ENCODE measurements around the gene ERP29. TPM values are rescaled to one million over a fixed set of nuclear protein-coding genes. Genes with fewer than 3 reads are reported as not detected.
"Not testable (repeated sequence)": the region's sequence is repeated elsewhere in the genome, so short reads cannot be mapped to it uniquely, and the experiment has no call there.

Gene ERP29
- total and polyA plus RNA-seq, 2 experiments from 2014 or later: 105 to 131 TPM

DNA sequence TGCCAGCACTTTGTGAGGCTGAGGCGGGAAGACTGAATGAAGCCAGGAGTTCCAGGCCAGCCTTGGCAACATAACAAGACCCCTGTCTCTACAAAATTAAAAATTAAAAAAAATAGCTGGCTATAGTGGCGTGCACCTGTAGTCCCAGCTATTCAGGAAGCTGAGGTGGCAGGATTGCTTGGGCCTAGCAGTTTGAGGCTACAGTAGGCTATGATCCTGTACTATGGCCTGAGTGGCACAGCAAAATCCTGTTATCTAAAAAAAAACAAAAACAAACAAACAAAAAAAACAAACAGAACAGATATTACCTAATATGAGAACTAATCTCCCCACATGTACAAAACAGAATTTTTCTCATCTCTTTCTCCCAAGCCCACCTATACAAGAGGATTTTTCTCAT, 15.9 kb upstream of the ERP29 start:
- no peaks in the 10 kb centered on the region for H3K27me3 ChIP-seq
- H3K27ac ChIP-seq: no peak overlapping the region
- no peaks in the 10 kb centered on the region for H3K9me3 ChIP-seq (ENCODE audit: low read depth)
- no peaks in the 10 kb centered on the region for H3K36me3 ChIP-seq
- DNase-seq (ENCODE audit: low read depth in 1 of 2, low spot score in 1 of 2): no peak
- TF ChIP-seq, protein P1, sequence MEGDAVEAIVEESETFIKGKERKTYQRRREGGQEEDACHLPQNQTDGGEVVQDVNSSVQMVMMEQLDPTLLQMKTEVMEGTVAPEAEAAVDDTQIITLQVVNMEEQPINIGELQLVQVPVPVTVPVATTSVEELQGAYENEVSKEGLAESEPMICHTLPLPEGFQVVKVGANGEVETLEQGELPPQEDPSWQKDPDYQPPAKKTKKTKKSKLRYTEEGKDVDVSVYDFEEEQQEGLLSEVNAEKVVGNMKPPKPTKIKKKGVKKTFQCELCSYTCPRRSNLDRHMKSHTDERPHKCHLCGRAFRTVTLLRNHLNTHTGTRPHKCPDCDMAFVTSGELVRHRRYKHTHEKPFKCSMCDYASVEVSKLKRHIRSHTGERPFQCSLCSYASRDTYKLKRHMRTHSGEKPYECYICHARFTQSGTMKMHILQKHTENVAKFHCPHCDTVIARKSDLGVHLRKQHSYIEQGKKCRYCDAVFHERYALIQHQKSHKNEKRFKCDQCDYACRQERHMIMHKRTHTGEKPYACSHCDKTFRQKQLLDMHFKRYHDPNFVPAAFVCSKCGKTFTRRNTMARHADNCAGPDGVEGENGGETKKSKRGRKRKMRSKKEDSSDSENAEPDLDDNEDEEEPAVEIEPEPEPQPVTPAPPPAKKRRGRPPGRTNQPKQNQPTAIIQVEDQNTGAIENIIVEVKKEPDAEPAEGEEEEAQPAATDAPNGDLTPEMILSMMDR (IDR thresholded peaks at IDR 0.05; ENCODE audit: low read depth, low read length): no peak
- peaks cover 5% of the 10 kb centered on the region for H3K4me1 ChIP-seq (ENCODE audit: low read depth)
- no peak overlapping the region for H3K4me3 ChIP-seq

DNA sequence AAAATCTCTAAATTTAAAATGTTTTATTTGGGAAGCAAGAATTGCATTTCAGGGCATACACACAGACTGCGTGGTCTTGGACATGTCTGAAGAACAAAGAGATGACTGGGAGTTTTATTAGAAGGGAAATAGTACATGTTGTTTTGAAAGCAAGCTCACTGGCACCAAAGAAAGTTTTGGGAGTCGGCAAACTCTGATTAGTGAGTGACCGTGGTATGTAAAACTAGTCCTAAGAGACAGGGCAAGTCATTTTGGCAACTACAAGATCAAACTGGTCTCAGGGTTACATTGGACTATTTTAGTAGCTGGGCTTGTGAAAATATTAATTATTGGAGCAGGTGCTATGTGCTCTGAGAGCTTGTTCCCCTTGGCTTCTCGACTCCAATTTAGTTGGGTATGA, 15.2 kb upstream of the ERP29 start:
- H3K4me1 ChIP-seq (ENCODE audit: low read depth): peaks cover 5% of the 10 kb centered on the region
- TF ChIP-seq, protein P1 (IDR thresholded peaks at IDR 0.05; ENCODE audit: low read depth, low read length): no peak
- no peak overlapping the region for H3K4me3 ChIP-seq
- H3K9me3 ChIP-seq (ENCODE audit: low read depth): no peaks in the 10 kb centered on the region
- no peaks in the 10 kb centered on the region for H3K36me3 ChIP-seq
- H3K27ac ChIP-seq: no peak overlapping the region
- DNase-seq (ENCODE audit: low read depth in 1 of 2, low spot score in 1 of 2): no peak
- no peaks in the 10 kb centered on the region for H3K27me3 ChIP-seq

DNA sequence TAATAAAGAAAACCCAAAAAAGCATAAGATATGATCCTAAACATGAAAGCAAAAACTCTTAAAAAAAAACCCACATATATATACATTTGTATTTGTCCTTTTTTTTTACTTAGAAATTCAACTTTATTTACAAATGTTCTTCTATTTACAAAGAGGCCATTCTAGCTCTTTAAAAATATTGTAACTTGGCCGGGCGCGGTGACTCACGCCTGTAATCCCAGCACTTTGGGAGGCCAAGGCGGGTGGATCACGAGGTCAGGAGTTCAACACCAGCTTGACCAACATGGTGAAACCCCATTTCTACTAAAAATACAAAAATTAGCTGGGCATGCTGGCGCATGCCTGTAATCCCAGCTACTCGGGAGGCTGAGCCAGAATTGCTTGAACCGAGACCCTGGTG, 14.1 kb upstream of the ERP29 start:
- DNase-seq (ENCODE audit: low read depth in 1 of 2, low spot score in 1 of 2): not testable (repeated sequence)

DNA sequence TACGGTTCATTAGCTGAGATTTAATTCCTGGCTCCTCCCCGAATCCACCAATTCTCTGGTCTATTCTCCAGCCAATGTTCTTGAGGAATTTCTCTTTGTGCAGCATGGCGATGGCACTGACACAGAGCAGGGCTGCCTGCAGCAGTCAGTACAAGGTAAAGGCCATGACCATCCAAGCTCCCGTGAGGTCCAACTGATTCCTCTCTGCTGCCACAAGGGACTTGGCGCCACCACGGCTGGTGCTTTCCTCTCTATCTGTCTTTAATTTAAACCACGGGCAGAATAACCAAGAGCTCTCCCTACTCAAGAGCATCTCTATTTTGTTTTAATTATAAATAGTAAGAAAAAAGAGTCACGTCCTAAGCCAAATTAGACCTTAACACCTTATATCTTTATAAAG, 12.4 kb upstream of the ERP29 start:
- Histone ChIP-seq H3K4me1 (ENCODE audit: low read depth) (peaks cover 5% of the 10 kb centered on the region), H3K27me3 (no peaks in the 10 kb centered on the region), H3K27ac (no peak overlapping the region), H3K4me3 (no peak overlapping the region), H3K36me3 (no peaks in the 10 kb centered on the region), H3K9me3 (ENCODE audit: low read depth) (no peaks in the 10 kb centered on the region)
- TF ChIP-seq, protein P1 (IDR thresholded peaks at IDR 0.05; ENCODE audit: low read depth, low read length): no peak
- DNase-seq (ENCODE audit: low read depth in 1 of 2, low spot score in 1 of 2): no peak

More for the DNA sequence above, 14.1 kb upstream of the ERP29 start:
- not testable (repeated sequence) for H3K27me3 ChIP-seq; H3K36me3 ChIP-seq; H3K4me1 ChIP-seq (ENCODE audit: low read depth); H3K9me3 ChIP-seq (ENCODE audit: low read depth); H3K27ac ChIP-seq; H3K4me3 ChIP-seq

DNA sequence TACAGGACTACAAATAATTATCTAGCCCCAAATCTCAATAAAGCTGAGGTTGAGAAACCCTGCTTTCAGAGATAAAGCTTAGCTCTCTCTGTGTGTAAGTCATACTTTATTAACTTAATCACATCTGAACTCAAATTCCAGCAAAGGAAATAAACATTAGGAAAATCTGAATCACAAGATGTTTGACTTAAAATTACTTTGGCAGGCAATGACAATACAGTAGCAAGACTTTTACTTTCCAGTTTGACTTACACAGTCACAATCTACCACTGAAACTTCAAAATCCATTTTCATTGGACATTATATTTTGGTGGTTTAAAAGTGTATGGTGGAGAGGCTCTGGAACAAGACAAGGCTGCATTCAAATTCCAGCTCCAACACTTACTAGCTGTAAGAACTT, 11.7 kb upstream of the ERP29 start:
- no peak overlapping the region for H3K4me3 ChIP-seq
- TF ChIP-seq, protein P1 (IDR thresholded peaks at IDR 0.05; ENCODE audit: low read depth, low read length): no peak
- H3K4me1 ChIP-seq (ENCODE audit: low read depth): peaks cover 7% of the 10 kb centered on the region
- peak in 1 of 2 donors; percentile 38 for DNase-seq (ENCODE audit: low read depth in 1 of 2, low spot score in 1 of 2)
- H3K27ac ChIP-seq: no peak overlapping the region
- no peaks in the 10 kb centered on the region for H3K27me3 ChIP-seq
- no peaks in the 10 kb centered on the region for H3K36me3 ChIP-seq
- no peaks in the 10 kb centered on the region for H3K9me3 ChIP-seq (ENCODE audit: low read depth)

DNA sequence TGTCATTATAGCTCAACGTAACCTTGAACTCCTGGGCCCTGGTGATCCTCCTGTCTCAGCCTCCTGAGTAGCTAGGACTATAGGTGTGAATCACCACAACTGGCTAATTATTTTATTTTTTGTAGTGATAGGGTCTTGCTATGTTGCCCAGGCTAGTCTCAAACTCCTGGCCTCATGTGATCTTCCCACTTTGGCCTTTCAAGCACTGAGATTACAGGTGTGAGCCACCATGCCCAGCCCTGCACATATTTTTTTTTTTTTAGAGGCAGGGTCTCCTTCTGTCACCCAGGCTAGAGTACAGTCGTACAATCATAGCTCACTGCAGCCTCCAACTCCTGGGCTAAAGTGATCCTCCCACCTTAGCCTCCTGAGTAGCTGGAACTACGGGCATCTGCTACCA, 9.2 kb upstream of the ERP29 start:
- Histone ChIP-seq H3K4me1 (ENCODE audit: low read depth) (peaks cover 7% of the 10 kb centered on the region), H3K36me3 (no peaks in the 10 kb centered on the region)
- TF ChIP-seq, protein P1 (IDR thresholded peaks at IDR 0.05; ENCODE audit: low read depth, low read length): no peak

More for the DNA sequence above, 9.2 kb upstream of the ERP29 start:
- no peaks in the 10 kb centered on the region for H3K9me3 ChIP-seq (ENCODE audit: low read depth)
- DNase-seq (ENCODE audit: low read depth in 1 of 2, low spot score in 1 of 2): no peak
- no peak overlapping the region for H3K27ac ChIP-seq
- H3K27me3 ChIP-seq: no peaks in the 10 kb centered on the region
- no peak overlapping the region for H3K4me3 ChIP-seq
